ENCODE data around the gene PANK4. TPM values are rescaled to one million over a fixed set of nuclear protein-coding genes. Genes with fewer than 3 reads are reported as not detected.

The PANK4 gene
- total and polyA plus RNA-seq, 9 of the 15 experiments (the other 6 are each of a cell fraction or from before 2014, with no cell fraction given), result 0.93 to 55.6 (median 31.5) TPM

- 0 out of 2 replicates have a peak, but pooled peaks have one; percentile 28 for TF ChIP-seq ZHX1 (conservative IDR thresholded peaks at IDR 0.05; ENCODE audit: low read length)
- TF ChIP-seq ZKSCAN3 (CRISPR knock-in tag; IDR thresholded peaks at IDR 0.05), result no peak
- 0 out of 2 replicates have a peak, but pooled peaks have one; percentile 31 for TF ChIP-seq NFRKB (IDR thresholded peaks at IDR 0.05; ENCODE audit: low read depth)
- TF ChIP-seq ETV6 (IDR thresholded peaks at IDR 0.05; ENCODE audit: borderline replicate concordance in 1 of 2, low read depth in 2 of 2, low read length in 1 of 2), result no peak
- TF ChIP-seq ETV6 (CRISPR knock-in tag; IDR thresholded peaks at IDR 0.05; ENCODE audit: borderline replicate concordance), result no peak
- no peak for TF ChIP-seq FOXA3 (CRISPR knock-in tag; conservative IDR thresholded peaks at IDR 0.05 in 1 of 2, IDR thresholded peaks at IDR 0.05 in 1 of 2)
- TF ChIP-seq ZNF436 (CRISPR knock-in tag; IDR thresholded peaks at IDR 0.05), result no peak
- no peak for TF ChIP-seq E2F1 (CRISPR knock-in tag; IDR thresholded peaks at IDR 0.05)
- TF ChIP-seq ZNF263 (CRISPR knock-in tag; IDR thresholded peaks at IDR 0.05; ENCODE audit: borderline replicate concordance), result 0 out of 2 replicates have a peak, but pooled peaks have one; percentile 14
- TF ChIP-seq ARID3B (CRISPR knock-in tag; IDR thresholded peaks at IDR 0.05; ENCODE audit: borderline replicate concordance), result no peak
- TF ChIP-seq ZBTB7A (IDR thresholded peaks at IDR 0.05; ENCODE audit: borderline replicate concordance, control insufficient read depth, low read depth, low read length), result peak; percentile 20; the same call in 1 of the 2 replicates
- TF ChIP-seq KDM5B (IDR thresholded peaks at IDR 0.05; ENCODE audit: insufficient replicate concordance, low read depth, low read length), result peak; percentile 64
- no peak for TF ChIP-seq HOXB6 (CRISPR knock-in tag; IDR thresholded peaks at IDR 0.05; ENCODE audit: borderline replicate concordance)
- no peak for TF ChIP-seq IRF2 (CRISPR knock-in tag; IDR thresholded peaks at IDR 0.05)
- TF ChIP-seq GABPB1 (CRISPR knock-in tag; IDR thresholded peaks at IDR 0.05), result no peak; the same call in 1 of the 2 replicates
- TF ChIP-seq HMGN3 (IDR thresholded peaks at IDR 0.05; ENCODE audit: borderline replicate concordance, extremely low read depth, insufficient read length, low read depth, low read length), result peak; percentile 33
- peak; percentile 31; the same call in 1 of the 2 replicates for TF ChIP-seq SUPT5H (IDR thresholded peaks at IDR 0.05)
- TF ChIP-seq HIVEP1 (CRISPR knock-in tag; IDR thresholded peaks at IDR 0.05), result peak; percentile 33; the same call in 1 of the 2 replicates
- TF ChIP-seq NRF1 (conservative IDR thresholded peaks at IDR 0.05 in 1 of 2, IDR thresholded peaks at IDR 0.05 in 1 of 2), result peak; percentile 6 to 16; a peak in 1 of 4 replicates
- TF ChIP-seq POLR2H (tag; IDR thresholded peaks at IDR 0.05; ENCODE audit: low read depth), result no peak
- 0 out of 2 replicates have a peak, but pooled peaks have one; percentile 42 for TF ChIP-seq ERF (CRISPR knock-in tag; IDR thresholded peaks at IDR 0.05)
- no peak for TF ChIP-seq ZNF23 (CRISPR knock-in tag; IDR thresholded peaks at IDR 0.05)
These were observed 21.0 kb upstream of the PANK4 start (continued) for GRCh38 chr1:2547210-2548067.
